ENCODE data around the gene SKI. TPM values are rescaled to one million over a fixed set of nuclear protein-coding genes. Genes with fewer than 3 reads are reported as not detected.

SKI gene
- polyA plus RNA-seq, 3 donors: 0.20 to 6.6 (median 0.25) TPM

- no peaks in the 10 kb centered on the region for H3K79me2 ChIP-seq (ENCODE audit: insufficient read depth, low read length)
- H3K27ac ChIP-seq (ENCODE audit: low read depth in 1 of 2, low read length in 2 of 2): no peak overlapping the region
- no peaks in the 10 kb centered on the region for H3K9me3 ChIP-seq (replicated peaks in 1 of 2; ENCODE audit: control insufficient read depth in 1 of 2, insufficient read depth in 1 of 2, low read length in 2 of 2)
- Mint-ChIP-seq H3K27me3 (ENCODE audit: low read depth in 3 of 3) (peaks cover 4 to 35% (median 16%) of the 10 kb centered on the region in 3 donors), H3K27ac (peak overlapping the region in 2 of 7 donors; percentile 15 to 55), H3K9me3 (peaks cover 0 to 3% (median 0%) of the 10 kb centered on the region in 7 donors), H3K4me1 (peaks cover 4% of the 10 kb centered on the region), H3K36me3 (peaks cover 32 to 38% of the 10 kb centered on the region in 2 donors), H3K4me3 (no peak overlapping the region)
- peaks cover 28 to 36% of the 10 kb centered on the region in 2 donors for H3K36me3 ChIP-seq (replicated peaks in 1 of 2; ENCODE audit: control insufficient read depth in 1 of 2, insufficient read depth in 2 of 2, low read length in 2 of 2)
- H3K4me2 ChIP-seq (replicated peaks; ENCODE audit: extremely low read depth, low read length, poor library complexity, severe bottlenecking): no peak overlapping the region
- no peak for DNase-seq
- WGBS (ENCODE audit: insufficient coverage): 92% methylated on average over 26 of the region's 28 CpGs
- TF ChIP-seq, protein P1, sequence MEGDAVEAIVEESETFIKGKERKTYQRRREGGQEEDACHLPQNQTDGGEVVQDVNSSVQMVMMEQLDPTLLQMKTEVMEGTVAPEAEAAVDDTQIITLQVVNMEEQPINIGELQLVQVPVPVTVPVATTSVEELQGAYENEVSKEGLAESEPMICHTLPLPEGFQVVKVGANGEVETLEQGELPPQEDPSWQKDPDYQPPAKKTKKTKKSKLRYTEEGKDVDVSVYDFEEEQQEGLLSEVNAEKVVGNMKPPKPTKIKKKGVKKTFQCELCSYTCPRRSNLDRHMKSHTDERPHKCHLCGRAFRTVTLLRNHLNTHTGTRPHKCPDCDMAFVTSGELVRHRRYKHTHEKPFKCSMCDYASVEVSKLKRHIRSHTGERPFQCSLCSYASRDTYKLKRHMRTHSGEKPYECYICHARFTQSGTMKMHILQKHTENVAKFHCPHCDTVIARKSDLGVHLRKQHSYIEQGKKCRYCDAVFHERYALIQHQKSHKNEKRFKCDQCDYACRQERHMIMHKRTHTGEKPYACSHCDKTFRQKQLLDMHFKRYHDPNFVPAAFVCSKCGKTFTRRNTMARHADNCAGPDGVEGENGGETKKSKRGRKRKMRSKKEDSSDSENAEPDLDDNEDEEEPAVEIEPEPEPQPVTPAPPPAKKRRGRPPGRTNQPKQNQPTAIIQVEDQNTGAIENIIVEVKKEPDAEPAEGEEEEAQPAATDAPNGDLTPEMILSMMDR (IDR thresholded peaks at IDR 0.05): no peak
- H3K4me3 ChIP-seq (replicated peaks in 1 of 3; ENCODE audit: low read depth in 2 of 3, low read length in 3 of 3): no peak overlapping the region
- intact Hi-C loops (cut with micrococcal nuclease): loop anchor here (5.0 to 10.0 kb wide), 2 partner anchors 113 to 116 kb away; partner anchors contain the start of gene FAAP20 (in 1 of the 2)
- peaks cover 45% of the 10 kb centered on the region for H4K20me1 ChIP-seq (ENCODE audit: insufficient read depth, low read length)
- H3K27me3 ChIP-seq (ENCODE audit: control insufficient read depth in 2 of 2, insufficient read depth in 2 of 2, low read length in 2 of 2): peaks cover 5 to 30% of the 10 kb centered on the region in 2 donors
- H2AFZ ChIP-seq (ENCODE audit: insufficient read depth, low read depth, low read length, poor library complexity, severe bottlenecking): no peak overlapping the region
- H3K9ac ChIP-seq (ENCODE audit: insufficient read depth, low read length, poor library complexity, severe bottlenecking): no peak overlapping the region
- H3K4me1 ChIP-seq (ENCODE audit: control insufficient read depth in 1 of 2, insufficient read depth in 2 of 2, low read length in 2 of 2): peaks cover 15 to 23% of the 10 kb centered on the region in 2 donors
Observed at GRCh38 chr1:2310332-2311183, 82.4 kb downstream of the SKI start.

DNA sequence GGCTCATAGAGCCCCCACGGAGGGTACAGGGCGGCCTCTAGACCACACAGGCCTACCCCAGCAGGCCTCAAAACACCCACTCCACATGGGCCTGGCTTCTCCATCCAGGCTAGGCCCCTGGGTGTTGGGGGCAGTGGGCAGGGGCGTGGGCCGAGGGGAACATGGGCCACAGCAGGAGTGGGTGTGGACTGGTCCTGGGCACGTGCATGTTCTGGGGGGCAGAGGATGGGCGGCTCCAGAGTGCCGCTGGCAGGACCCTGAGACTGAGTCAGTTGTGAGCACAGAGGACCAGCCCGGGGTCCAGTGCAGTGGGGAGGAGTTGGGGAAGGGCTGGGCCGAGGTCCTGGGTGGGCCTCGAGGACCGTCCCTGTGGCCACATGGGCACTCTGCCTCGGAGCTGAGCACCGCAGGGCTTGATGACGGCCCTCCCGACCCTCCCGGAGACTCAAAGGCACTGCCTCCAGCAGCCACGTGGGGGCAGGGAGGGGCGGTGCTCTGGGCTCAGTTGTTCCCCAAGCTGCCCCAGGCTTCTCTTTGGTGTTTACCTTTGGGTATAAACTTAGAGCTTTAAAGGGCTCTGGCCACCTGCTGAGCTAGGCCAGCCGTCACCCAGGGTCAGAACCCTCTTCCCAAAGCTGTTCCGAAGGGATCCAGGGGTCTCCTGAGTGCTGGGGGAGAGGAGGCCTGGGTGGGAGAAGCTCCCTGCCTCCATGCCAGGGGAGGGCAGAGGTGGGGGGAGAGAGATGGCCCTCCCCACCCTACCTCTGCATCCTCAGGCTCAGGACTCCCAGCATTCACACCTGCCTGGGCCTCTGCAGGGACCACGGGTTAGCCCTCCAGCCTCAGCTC lies 83.3 kb downstream of the SKI start:
- DNase-seq: peak; percentile 39 to 51 (median 44)
- intact Hi-C loops (cut with micrococcal nuclease): loop anchor here (5.0 to 10.0 kb wide), 2 partner anchors 114 to 117 kb away; partner anchors contain the start of gene FAAP20 (in 1 of the 2)
- no peak overlapping the region for H3K4me3 ChIP-seq (replicated peaks in 1 of 3; ENCODE audit: low read depth in 2 of 3, low read length in 3 of 3)
- peaks cover 41% of the 10 kb centered on the region for H4K20me1 ChIP-seq (ENCODE audit: insufficient read depth, low read length)
- peaks cover 28 to 30% of the 10 kb centered on the region in 2 donors for H3K36me3 Mint-ChIP-seq
- H3K9me3 Mint-ChIP-seq: peaks cover 0 to 3% (median 0%) of the 10 kb centered on the region in 7 donors
- no peaks in the 10 kb centered on the region for H3K79me2 ChIP-seq (ENCODE audit: insufficient read depth, low read length)
- H3K4me1 Mint-ChIP-seq: peaks cover 4% of the 10 kb centered on the region
- H3K27ac Mint-ChIP-seq: peak overlapping the region in 2 of 7 donors; percentile 15 to 16
- 52% methylated on average over 18 of the region's 21 CpGs for WGBS (ENCODE audit: insufficient coverage)
- H3K27me3 Mint-ChIP-seq (ENCODE audit: low read depth in 3 of 3): peaks cover 7 to 43% (median 23%) of the 10 kb centered on the region in 3 donors
- TF ChIP-seq, protein P1 (IDR thresholded peaks at IDR 0.05): peak; percentile 75
- peaks cover 15 to 23% of the 10 kb centered on the region in 2 donors for H3K4me1 ChIP-seq (ENCODE audit: control insufficient read depth in 1 of 2, insufficient read depth in 2 of 2, low read length in 2 of 2)
- peaks cover 24 to 27% of the 10 kb centered on the region in 2 donors for H3K36me3 ChIP-seq (replicated peaks in 1 of 2; ENCODE audit: control insufficient read depth in 1 of 2, insufficient read depth in 2 of 2, low read length in 2 of 2)
- no peak overlapping the region for H3K4me3 Mint-ChIP-seq
- H3K9me3 ChIP-seq (replicated peaks in 1 of 2; ENCODE audit: control insufficient read depth in 1 of 2, insufficient read depth in 1 of 2, low read length in 2 of 2): no peaks in the 10 kb centered on the region
- no peak overlapping the region for H3K9ac ChIP-seq (ENCODE audit: insufficient read depth, low read length, poor library complexity, severe bottlenecking)
- H3K4me2 ChIP-seq (replicated peaks; ENCODE audit: extremely low read depth, low read length, poor library complexity, severe bottlenecking): no peak overlapping the region
- peaks cover 5 to 39% of the 10 kb centered on the region in 2 donors for H3K27me3 ChIP-seq (ENCODE audit: control insufficient read depth in 2 of 2, insufficient read depth in 2 of 2, low read length in 2 of 2)
- no peak overlapping the region for H3K27ac ChIP-seq (ENCODE audit: low read depth in 1 of 2, low read length in 2 of 2)
- H2AFZ ChIP-seq (ENCODE audit: insufficient read depth, low read depth, low read length, poor library complexity, severe bottlenecking): no peak overlapping the region

All from CD14-positive monocyte (primary cell).